Keratinocyte (primary cell): ENCODE results near the gene OGG1. TPM values are rescaled to one million over a fixed set of nuclear protein-coding genes. Genes with fewer than 3 reads are reported as not detected.

Experiments used
- DNase-seq: peaks from one replicate; pipeline ENCODE4 v3.0.0-alpha.2; 2011; ENCODE audit warnings: low read depth, missing footprints, low spot score
- FAIRE-seq: peaks from 2 replicates; lab custom pipeline; 2011; peaks lifted over from hg19 to GRCh38; lab: Jason Lieb, UNC
- H2AFZ ChIP-seq: 2 replicates; pipeline ENCODE4 v1.6.0; 2012; ENCODE audit warnings: low read length, control low read depth, inconsistent platforms; ENCODE audit not compliant: control insufficient read depth
- H3K27ac ChIP-seq: 2 replicates; pipeline ENCODE4 v1.5.1; 2011; ENCODE audit warnings: low read length; ENCODE audit not compliant: control insufficient read depth, insufficient read depth
- H3K27me3 ChIP-seq: 3 replicates; pipeline ENCODE4 v1.6.0; 2011; ENCODE audit warnings: low read length; ENCODE audit not compliant: control insufficient read depth, insufficient read depth; ENCODE audit errors: extremely low read depth
- H3K36me3 ChIP-seq, 2 experiments: 2 replicates in 1 of 2; 3 replicates in 1 of 2; pipeline ENCODE4 v1.5.1; 2011; ENCODE audit warnings: low read length in 2 of 2, mild to moderate bottlenecking in 1 of 2; ENCODE audit not compliant: control insufficient read depth in 2 of 2, insufficient read depth in 2 of 2; ENCODE audit errors: extremely low read depth in 1 of 2
- H3K4me1 ChIP-seq: 3 replicates; pipeline ENCODE4 v1.5.1; 2011; ENCODE audit warnings: low read length; ENCODE audit not compliant: control insufficient read depth, insufficient read depth; ENCODE audit errors: extremely low read depth
- H3K4me2 ChIP-seq: 3 replicates; pipeline ENCODE4 v1.6.0; 2011; ENCODE audit warnings: low read depth, low read length; ENCODE audit not compliant: control insufficient read depth, insufficient read depth; ENCODE audit errors: extremely low read depth
- H3K4me3 ChIP-seq, 3 experiments: fragments of 200-600 bp in 1 of 3; sonication (generic) in 1 of 3; 2 replicates in 2 of 3; 3 replicates in 1 of 3; pipeline ENCODE4 v1.5.1; 2011 to 2016; ENCODE audit warnings: low read length in 3 of 3, mild to moderate bottlenecking in 3 of 3, control low read depth in 2 of 3, inconsistent platforms in 1 of 3, low read depth in 1 of 3, mixed read lengths in 1 of 3, mixed run types in 1 of 3, moderate library complexity in 1 of 3; ENCODE audit not compliant: control insufficient read depth in 2 of 3, insufficient read depth in 2 of 3; ENCODE audit errors: extremely low read depth in 1 of 3
- H3K79me2 ChIP-seq: 2 replicates; pipeline ENCODE4 v1.6.0; 2012; ENCODE audit warnings: low read length; ENCODE audit not compliant: control insufficient read depth, insufficient read depth
- H3K9ac ChIP-seq: 3 replicates; pipeline ENCODE4 v1.6.0; 2011; ENCODE audit warnings: low read length; ENCODE audit not compliant: control insufficient read depth, insufficient read depth; ENCODE audit errors: extremely low read depth
- H3K9me1 ChIP-seq: 3 replicates; pipeline ENCODE4 v1.6.0; 2011; ENCODE audit warnings: low read length; ENCODE audit not compliant: control insufficient read depth, insufficient read depth; ENCODE audit errors: extremely low read depth
- H3K9me3 ChIP-seq: 2 replicates; pipeline ENCODE4 v1.5.1; 2012; ENCODE audit warnings: low read depth, low read length; ENCODE audit not compliant: control insufficient read depth
- H4K20me1 ChIP-seq: 3 replicates; pipeline ENCODE4 v1.6.0; 2011; ENCODE audit warnings: low read length; ENCODE audit not compliant: control insufficient read depth, insufficient read depth; ENCODE audit errors: extremely low read depth
- CTCF ChIP-seq, 3 experiments: IDR thresholded peaks in 1 of 3; conservative IDR thresholded peaks in 1 of 3; optimal IDR thresholded peaks in 1 of 3; 2 replicates in 2 of 3; 3 replicates in 1 of 3; pipeline versions ENCODE3 to v1.5.1; 2011; ENCODE audit warnings: low read length in 3 of 3, mild to moderate bottlenecking in 3 of 3, moderate library complexity in 2 of 3, control low read depth in 1 of 3, inconsistent platforms in 1 of 3; ENCODE audit not compliant: insufficient read depth in 2 of 3; ENCODE audit errors: extremely low read depth in 1 of 3
- EZH2 ChIP-seq: IDR thresholded peaks from one replicate; pipeline ENCODE4 v1.6.1; 2012; ENCODE audit warnings: inconsistent platforms, mild to moderate bottlenecking, low read length, moderate library complexity
- dilution Hi-C: fragments of 300-500 bp; cut with MboI; formaldehyde crosslinking; loops from one replicate; pipeline ENCODE4 v1.7.0; 2020; ENCODE audit warnings: low sequenced_read_pairs; ENCODE audit not compliant: extremely low pct_ligation_motif_present
- polyA plus RNA-seq, 5 experiments: library from polyadenylated mRNA; depleted of rRNA in 3 of 5; stranded (reverse) in 3 of 5; stranded (forward) in 1 of 5; unstranded in 1 of 5; fragments of >200 nt; gene quantifications; 1 replicate in 1 of 5; 2 replicates in 3 of 5; 3 replicates in 1 of 5; pipeline versions ENCODE4 v1.2.1 to v1.2.3, GENCODE V29; 2011 to 2012; ENCODE audit warnings: missing spikeins in 2 of 5, low read depth in 1 of 5, low replicate concordance in 1 of 5

Gene OGG1
- polyA plus RNA-seq, 1 donor (not counting 4 experiments of a cell fraction or from before 2014, with no cell fraction given), result 17.5 TPM

DNA sequence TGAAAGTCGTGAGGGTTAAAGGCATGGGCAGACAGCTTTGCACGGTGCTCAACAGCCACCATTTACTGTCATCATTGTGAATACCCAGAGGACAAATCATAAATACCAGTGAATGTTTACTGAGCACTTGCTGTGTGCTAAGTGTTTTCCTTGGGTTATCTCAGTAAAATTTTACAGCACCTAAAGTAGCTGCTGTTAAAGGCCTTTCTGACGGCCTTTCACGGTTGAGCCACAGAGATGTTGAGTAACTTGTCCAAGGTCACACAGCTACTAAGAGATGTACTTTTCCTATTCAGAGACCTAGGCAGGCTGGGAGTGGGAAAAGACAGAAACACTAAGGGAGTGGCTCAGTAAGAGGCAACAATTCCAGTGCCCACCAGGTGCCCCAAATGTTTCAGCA lies 46.5 kb upstream of the OGG1 start:
- no peak for FAIRE-seq
- dilution Hi-C loops, result no loop called here

DNA sequence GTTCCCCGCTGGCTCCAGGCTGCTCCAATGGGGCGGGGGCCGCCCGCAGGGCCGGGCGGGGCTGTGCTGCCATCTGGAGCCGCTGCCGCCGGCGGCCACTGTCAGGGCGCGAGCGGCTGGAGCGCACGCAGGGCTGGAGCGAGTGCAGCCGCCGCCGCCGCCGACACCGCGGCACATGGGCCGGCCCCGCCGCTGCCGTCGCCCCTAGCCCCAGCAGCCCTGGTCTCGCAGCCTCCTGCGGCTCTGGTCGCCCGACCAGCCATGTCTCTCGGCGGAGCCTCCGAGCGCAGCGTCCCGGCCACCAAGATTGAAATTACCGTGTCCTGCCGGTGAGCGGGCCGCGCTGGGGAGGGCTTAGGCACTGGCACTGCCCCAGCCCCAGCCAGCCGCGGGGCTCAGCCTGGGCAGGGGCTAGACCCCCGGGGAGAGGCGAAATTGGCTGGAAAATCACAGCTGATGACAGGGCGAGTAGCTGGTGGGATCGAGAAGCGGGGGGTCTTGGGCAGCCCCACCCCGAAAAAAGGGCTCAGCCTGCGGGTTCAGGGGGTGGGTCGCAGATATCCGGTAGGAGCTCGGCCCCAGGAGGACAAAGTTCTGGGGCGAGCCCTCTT lies 45.9 kb upstream of the OGG1 start, which contains the start of gene CPNE9:
TSS of gene CPNE9 (plus strand) at position 98 of the 611 bp plus-strand sequence. CDS start at position 262, 164 bp downstream.
- Histone ChIP-seq H3K9me1 (no peaks in the 10 kb centered on the region), H3K4me1 (peaks cover 10% of the 10 kb centered on the region), H3K4me3 (peak within 1 kb of the TSS; percentile 2 to 53 (median 53)), H3K27me3 (peaks cover 16% of the 10 kb centered on the region), H3K36me3 (peaks cover 0 to 5% of the 10 kb centered on the region in 2 experiments), H3K27ac (no peak within 1 kb of the TSS), H3K9ac (no peak within 1 kb of the TSS), H4K20me1 (no peaks in the 10 kb centered on the region), H2AFZ (peak within 1 kb of the TSS; percentile 40), H3K4me2 (peak within 1 kb of the TSS; percentile 84), H3K79me2 (no peaks in the 10 kb centered on the region), H3K9me3 (no peaks in the 10 kb centered on the region)
- dilution Hi-C loops, result no loop called here
- no peak for TF ChIP-seq CTCF (optimal IDR thresholded peaks at IDR 0.05 in 1 of 3, IDR thresholded peaks at IDR 0.05 in 1 of 3, conservative IDR thresholded peaks at IDR 0.05 in 1 of 3; ENCODE audit: extremely low read depth in 1 of 3, insufficient read depth in 2 of 3, low read length in 3 of 3)
- no peak for TF ChIP-seq EZH2
- DNase-seq, result no peak
- no peak for FAIRE-seq

More for the DNA sequence above, 46.5 kb upstream of the OGG1 start:
- no peak overlapping the region for H3K9ac ChIP-seq
- no peak overlapping the region for H2AFZ ChIP-seq
- peaks cover 16% of the 10 kb centered on the region for H3K27me3 ChIP-seq
- no peak overlapping the region for H3K4me2 ChIP-seq
- no peaks in the 10 kb centered on the region for H3K79me2 ChIP-seq
- H3K9me1 ChIP-seq, result no peaks in the 10 kb centered on the region
- H3K27ac ChIP-seq, result no peak overlapping the region
- peaks cover 3 to 5% of the 10 kb centered on the region in 2 experiments for H3K36me3 ChIP-seq
- no peak overlapping the region for H3K4me3 ChIP-seq
- no peak for TF ChIP-seq EZH2
- no peak for TF ChIP-seq CTCF (optimal IDR thresholded peaks at IDR 0.05 in 1 of 3, IDR thresholded peaks at IDR 0.05 in 1 of 3, conservative IDR thresholded peaks at IDR 0.05 in 1 of 3; ENCODE audit: extremely low read depth in 1 of 3, insufficient read depth in 2 of 3, low read length in 3 of 3)
- H3K4me1 ChIP-seq, result peaks cover 10% of the 10 kb centered on the region
- DNase-seq, result no peak
- no peaks in the 10 kb centered on the region for H3K9me3 ChIP-seq
- no peaks in the 10 kb centered on the region for H4K20me1 ChIP-seq
